GM21515 (cell line): Measurements from ENCODE around the gene TMEM270.
A peak's percentile ranks its signal among the peaks of the same experiment; 100 is the strongest.
"Not testable (repeated sequence)": the region's sequence is repeated elsewhere in the genome, so short reads cannot be mapped to it uniquely, and the experiment has no call there.

ENCODE experiments used
- ATAC-seq: cut with Tn5 transposase; IDR thresholded peaks from one replicate; pipeline ENCODE4 v1.9.1; 2021; ENCODE audit not compliant: unreplicated experiment

TMEM270 gene

DNA sequence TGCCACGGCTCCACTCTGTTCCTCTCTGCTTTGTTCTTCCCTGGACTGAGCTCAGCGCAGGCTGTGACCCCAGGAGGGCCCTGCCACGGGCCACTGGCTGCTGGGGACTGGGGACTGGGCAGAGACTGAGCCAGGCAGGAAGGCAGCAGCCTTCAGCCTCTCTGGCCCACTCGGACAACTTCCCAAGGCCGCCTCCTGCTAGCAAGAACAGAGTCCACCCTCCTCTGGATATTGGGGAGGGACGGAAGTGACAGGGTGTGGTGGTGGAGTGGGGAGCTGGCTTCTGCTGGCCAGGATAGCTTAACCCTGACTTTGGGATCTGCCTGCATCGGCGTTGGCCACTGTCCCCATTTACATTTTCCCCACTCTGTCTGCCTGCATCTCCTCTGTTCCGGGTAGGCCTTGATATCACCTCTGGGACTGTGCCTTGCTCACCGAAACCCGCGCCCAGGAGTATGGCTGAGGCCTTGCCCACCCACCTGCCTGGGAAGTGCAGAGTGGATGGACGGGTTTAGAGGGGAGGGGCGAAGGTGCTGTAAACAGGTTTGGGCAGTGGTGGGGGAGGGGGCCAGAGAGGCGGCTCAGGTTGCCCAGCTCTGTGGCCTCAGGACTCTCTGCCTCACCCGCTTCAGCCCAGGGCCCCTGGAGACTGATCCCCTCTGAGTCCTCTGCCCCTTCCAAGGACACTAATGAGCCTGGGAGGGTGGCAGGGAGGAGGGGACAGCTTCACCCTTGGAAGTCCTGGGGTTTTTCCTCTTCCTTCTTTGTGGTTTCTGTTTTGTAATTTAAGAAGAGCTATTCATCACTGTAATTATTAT is 28.9 kb upstream of the TMEM270 start:
- ATAC-seq: no peak

GRCh38 chr7:73832806-73833205 is 28.2 kb upstream of the TMEM270 start:
- ATAC-seq: no peak

- no peak for ATAC-seq
Observed at GRCh38 chr7:73833251-73833919, 27.6 kb upstream of the TMEM270 start.

GRCh38 chr7:73834626-73835191 is 26.2 kb upstream of the TMEM270 start:
- no peak for ATAC-seq

- ATAC-seq: not testable (repeated sequence)
Observed at GRCh38 chr7:73837167-73837566, 23.8 kb upstream of the TMEM270 start.

DNA sequence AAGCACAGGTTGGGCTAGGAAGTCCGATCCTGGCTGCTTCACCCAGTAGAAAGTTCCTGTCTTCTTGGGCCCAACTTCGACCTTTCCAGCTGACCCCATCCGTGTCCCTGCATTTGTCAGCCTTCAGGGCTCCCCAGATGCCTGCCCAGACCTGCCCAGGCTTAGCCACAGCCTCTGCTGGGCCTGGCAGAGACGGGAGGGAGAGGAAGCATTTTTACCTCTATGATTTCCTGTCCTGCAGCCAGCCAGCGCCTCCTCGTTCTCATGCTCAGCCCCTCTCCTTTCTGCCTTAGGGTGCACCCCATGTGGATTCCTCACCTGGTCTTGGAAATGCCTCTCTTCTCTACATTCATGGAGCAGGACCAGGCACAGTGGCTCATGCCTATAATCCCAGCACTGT is 22.3 kb upstream of the TMEM270 start:
- ATAC-seq: no peak

DNA sequence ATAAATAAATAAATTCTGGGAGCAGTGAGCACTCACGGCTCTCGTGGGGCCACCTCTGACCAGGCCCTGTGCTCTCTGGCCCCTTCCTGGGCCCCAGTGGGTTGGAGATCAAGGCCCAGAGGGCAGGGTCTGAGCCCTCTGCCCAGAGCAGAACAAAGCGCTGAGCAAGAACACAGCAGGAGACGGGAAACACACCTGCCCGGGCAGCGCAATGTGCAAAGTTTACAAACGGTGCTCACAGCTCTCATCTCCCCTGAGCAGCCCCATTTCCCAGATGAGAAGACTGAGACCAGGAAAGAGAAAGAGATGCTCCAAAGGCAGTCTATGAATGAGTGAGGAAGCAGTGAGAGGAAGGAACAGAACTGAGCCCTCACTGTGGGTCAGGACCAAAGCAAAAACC is 21.7 kb upstream of the TMEM270 start:
- ATAC-seq: no peak

DNA sequence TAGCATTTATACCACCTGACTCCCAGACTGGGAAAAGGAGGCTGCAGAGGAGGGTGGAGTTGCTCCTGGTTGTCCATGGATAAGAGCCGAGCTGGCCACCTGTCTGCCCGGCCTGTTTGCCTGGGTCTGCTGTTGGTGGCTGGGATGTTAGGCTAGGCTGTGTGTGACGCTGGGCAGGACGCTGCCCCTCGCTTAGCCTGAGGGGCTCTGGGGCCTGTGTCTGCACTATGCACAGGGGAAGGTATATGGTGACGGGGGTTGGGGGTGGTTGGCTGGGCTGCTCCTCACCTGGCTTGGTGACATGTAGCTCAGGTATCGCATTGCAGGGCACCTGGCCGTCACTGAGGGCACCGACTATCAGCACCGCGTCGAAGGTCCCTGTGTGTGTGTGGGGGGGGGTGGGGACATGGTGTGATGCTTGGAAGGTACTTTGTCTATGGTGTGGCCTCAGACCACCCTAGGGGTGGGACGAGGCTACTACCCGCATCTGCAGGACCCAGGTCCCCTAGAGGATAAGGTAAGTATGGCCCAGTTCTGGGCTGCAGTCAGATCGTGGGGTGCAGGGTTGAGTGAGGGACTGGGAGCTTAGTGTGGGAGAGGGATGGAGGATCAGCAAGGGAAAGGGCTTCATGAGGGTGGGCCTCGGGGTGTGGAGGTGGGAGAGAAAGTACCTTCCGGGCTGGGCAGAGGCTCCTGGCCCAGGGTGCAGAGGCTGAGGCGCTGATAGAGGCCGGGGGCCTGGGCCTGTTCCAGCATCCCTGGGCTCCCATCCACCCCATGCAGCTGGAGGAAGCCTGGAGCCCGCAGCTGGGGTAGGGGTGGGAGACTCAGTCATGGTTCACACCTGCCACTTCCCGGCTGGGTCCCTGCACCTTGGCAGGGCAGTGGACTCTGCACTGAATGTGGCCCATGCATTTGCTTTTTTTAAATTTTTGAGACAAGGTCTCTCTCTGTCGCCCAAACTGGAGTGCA is 20.9 kb upstream of the TMEM270 start:
- no peak for ATAC-seq

- no peak for ATAC-seq
Observed at GRCh38 chr7:73840715-73841379, 20.1 kb upstream of the TMEM270 start.

DNA sequence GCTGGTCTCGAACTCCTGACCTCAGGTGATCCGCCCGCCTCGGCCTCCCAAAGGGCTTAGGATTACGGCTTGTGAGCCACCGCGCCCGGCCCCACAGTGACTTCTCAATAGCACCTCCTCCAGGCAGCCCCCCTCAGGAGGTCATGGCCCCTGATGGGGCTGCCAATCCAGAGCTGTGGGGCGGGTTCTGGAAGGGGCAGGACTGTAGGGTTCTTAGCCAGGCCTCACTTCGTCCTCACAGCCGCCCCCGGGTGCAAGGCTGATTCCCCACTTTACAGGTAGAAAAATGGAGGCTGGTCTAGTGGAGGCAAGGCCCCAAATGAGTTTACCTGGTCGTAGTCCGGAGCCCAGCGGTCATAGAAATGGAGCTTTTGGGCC is 19.3 kb upstream of the TMEM270 start:
- no peak for ATAC-seq

DNA sequence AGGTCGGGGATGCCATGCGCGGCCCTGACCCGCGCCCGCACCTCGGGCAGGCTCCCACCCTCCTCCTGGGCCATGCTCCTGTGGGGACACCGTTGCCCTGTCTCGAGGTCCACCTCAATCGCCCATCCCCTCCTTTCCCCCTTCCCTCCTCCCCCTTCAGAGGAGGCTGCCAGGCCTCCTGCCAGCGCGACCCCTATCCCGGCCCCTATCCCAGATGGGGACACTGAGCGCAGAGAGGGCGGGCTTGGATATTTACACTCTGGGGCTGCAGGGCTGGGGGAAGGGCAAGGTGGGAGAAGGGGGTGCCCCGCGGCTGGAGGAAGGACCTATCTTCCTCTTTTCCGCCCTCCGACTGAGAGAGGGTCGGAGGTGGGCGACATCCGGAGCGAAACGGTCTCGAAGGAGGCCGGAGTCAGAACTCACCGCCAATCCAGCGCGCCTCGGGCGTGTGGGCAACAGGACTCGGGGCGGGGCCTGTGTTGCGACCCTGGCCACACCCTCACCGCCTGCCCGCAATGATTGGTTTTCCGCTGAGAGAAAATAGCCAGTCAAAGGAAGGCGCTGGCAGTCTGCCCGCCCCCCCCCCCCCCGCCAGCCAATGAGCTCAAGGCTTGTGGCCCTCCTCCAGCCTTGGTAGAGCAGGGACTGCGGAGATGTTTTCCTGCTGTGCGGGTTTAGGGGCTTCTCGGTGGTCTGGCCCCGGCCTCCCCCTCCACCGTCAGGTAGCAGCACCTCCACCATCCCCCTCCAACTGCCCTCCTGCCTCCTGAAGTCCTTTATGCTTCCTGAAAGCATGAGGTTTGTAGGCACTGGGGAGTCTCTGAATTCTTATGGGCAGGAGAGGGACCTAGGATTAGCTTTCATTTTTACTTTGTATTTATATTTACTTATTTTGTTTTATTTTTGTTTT is 18.6 kb upstream of the TMEM270 start, which contains the start of gene METTL27:
TSS of gene METTL27 (minus strand) at position 450 of the 910 bp plus-strand sequence. CDS start at position 74, 376 bp downstream.
- peak; percentile 94 for ATAC-seq

DNA sequence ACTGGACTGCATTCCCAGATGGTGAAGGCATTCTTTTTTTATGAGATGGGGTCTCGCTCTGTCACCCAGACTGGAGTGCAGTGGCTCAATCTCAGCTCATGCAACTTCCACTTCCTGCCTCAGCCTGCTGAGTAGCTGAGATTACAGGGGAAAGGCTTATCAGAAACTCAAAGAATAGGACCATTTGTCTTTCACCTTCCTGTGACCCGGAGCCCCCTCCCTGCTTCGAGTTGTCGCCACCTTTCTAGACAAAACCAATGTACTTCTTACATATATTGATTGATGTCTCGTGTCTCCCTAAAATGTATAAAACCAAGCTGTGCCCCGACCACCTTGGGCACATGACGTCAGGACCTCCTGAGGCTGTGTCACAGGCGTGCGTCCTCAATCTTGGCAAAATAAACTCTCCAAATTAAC is 16.8 kb upstream of the TMEM270 start:
- no peak for ATAC-seq

DNA sequence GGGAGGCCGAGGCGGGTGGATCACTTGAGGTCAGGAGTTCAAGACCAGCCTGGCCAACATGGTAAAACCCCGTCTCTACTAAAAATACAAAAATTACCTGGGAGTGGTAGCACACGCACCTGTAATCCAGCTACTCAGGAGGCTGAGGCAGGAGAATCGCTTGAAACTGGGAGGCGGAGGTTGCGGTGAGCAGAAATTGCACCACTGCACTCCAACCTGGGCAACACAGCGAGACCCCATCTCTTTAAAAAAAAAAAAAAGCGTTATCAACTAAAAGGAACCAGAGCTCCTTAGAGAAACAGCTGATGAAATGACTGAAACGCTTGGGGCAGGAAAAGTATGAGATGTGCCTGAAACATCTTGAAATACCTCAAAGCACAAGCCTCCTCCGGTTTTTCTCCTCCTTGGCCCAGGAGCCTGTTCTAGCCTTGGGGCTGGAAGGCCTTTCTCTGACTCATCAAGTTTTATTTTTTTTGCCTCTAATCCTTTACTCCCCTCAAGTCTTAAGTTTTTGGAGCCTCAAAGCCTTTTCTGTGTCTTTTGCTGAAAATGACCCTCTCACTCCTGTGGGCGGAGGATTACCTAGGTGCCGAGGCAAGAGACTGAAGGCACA is 16.0 kb upstream of the TMEM270 start:
- no peak for ATAC-seq

DNA sequence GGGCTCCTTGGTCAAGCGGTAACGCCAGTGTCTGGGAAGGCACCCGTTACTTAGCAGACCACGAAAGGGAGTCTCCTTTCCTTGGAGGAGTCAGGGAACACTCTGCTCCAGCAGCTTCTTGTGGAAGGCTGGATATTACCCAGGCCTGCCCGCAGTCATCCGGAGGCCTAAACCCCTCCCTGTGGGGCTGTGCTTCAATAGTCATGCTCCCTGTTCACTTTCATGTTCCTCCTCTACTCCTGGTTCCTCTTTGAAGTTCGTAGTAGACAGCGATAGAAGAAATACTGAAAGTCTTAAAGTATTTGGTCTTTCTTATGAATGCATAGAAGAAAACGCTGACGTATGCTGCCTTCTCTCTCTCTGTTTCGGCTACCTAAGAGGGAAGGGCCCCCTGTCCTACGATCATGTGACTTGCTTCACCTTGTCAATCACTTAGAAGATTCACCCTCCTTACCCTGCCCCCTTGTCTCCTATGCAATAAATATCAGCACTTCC is 15.2 kb upstream of the TMEM270 start:
- not testable (repeated sequence) for ATAC-seq

GRCh38 chr7:73847941-73848723 is 12.8 kb upstream of the TMEM270 start:
- ATAC-seq: no peak

- ATAC-seq: no peak
Observed at GRCh38 chr7:73850781-73851207, 10.2 kb upstream of the TMEM270 start.

DNA sequence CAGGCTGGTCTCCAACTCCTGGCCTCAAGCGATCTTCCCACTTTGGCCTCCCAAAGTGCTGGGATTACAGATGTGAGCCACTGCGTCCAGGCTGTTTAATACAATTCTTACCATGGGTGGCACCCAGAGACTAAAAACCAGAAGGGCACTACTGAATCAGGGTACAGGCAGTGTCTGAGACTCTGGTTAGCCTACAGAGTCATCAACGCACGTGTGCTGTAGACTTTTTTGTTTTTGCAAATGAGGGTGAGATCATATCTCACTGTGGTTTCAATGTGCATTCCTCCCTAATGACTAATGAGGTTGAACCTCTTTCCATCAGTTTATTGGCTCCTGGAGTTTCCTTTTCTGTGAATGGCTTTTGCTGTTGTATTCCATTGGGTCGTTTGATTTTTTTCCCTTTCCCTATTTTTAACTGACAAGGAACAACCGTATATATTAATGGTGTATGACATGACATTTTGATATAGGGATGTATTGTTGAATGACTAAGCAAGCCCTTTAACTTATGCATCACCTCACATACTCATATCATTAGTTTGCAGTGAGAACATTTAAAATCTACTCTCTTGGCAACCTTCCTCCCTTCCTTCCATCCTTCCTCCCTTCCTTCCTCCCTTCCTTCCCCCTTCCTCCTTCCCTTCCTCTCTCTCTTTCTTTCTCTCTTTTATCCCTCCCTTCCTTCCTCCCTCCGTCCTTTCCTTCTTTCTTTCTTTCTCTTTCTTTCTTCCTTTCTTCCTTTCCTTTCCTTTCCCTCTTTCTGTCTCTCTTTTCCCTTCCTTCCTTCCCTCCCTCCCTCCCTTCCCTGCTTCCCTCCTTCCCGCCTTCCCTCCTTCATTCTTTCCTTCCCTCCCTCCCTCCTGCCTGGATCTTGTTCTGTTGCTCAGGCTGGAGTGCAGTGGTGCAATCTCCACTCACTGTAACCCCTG is 9.3 kb upstream of the TMEM270 start:
- ATAC-seq: peak; percentile 71
